HEK293 (cell line): ENCODE results near the gene HLA-E.

ENCODE experiments used
- CTCF ChIA-PET: fragments of 350-600 bp; formaldehyde crosslinking; extraction: SDS; loops from one replicate; lab custom pipeline; 2021; ENCODE audit warnings: antibody characterized with exemption; lab: Yijun Ruan, JAX
- POLR2A ChIA-PET: fragments of 300-600 bp; formaldehyde crosslinking; extraction: SDS; loops from one replicate; lab custom pipeline; 2020; ENCODE audit warnings: antibody characterized with exemption, inconsistent platforms; lab: Yijun Ruan, JAX
- H3K27ac ChIP-seq: fragments of 200-500 bp; sonication (Bioruptor generic); 2 replicates; pipeline ENCODE4 v1.5.1; 2014; ENCODE audit warnings: low read depth, low read length, control low read depth, inconsistent platforms; ENCODE audit errors: extremely low read depth
- H3K36me3 ChIP-seq, 2 experiments: fragments of 200-500 bp in 1 of 2; sonication (Bioruptor generic) in 1 of 2; 1 replicate in 1 of 2; 2 replicates in 1 of 2; pipeline ENCODE4 v1.5.1; 2014 to 2017; ENCODE audit warnings: inconsistent platforms in 2 of 2, low read length in 2 of 2; ENCODE audit not compliant: control insufficient read depth in 2 of 2, insufficient read depth in 1 of 2
- H3K4me1 ChIP-seq: fragments of 200-500 bp; sonication (Bioruptor generic); 2 replicates; pipeline ENCODE4 v1.5.1; 2014; ENCODE audit warnings: mild to moderate bottlenecking, low read length, inconsistent platforms; ENCODE audit not compliant: control insufficient read depth, insufficient read depth
- H3K4me3 ChIP-seq: 2 replicates; pipeline ENCODE4 v1.5.1; 2011; ENCODE audit warnings: low read depth, mild to moderate bottlenecking, control low read depth, low read length, moderate library complexity
- H3K9me3 ChIP-seq: fragments of 200-500 bp; sonication (Bioruptor generic); 2 replicates; pipeline ENCODE4 v1.5.1; 2014; ENCODE audit warnings: low read depth, low read length, inconsistent platforms; ENCODE audit not compliant: control insufficient read depth, insufficient read depth
- BCL11A ChIP-seq: fragments of 450-650 bp; formaldehyde crosslinking; IDR thresholded peaks from 2 replicates; pipeline ENCODE4 v1.5.1; 2016; ENCODE audit warnings: low read depth, missing biosample characterization, missing genetic modification characterization
- PRDM1 ChIP-seq: fragments of 450-650 bp; formaldehyde crosslinking; IDR thresholded peaks from 2 replicates; pipeline ENCODE4; 2016; ENCODE audit warnings: missing biosample characterization, missing genetic modification characterization
- SCRT2 ChIP-seq: fragments of 450-650 bp; formaldehyde crosslinking; IDR thresholded peaks from 2 replicates; pipeline ENCODE4 v1.5.1; 2016; ENCODE audit warnings: missing biosample characterization, missing genetic modification characterization
- SP3 ChIP-seq: fragments of 450-650 bp; formaldehyde crosslinking; IDR thresholded peaks from 2 replicates; pipeline ENCODE4 v1.5.1; 2016; ENCODE audit warnings: missing biosample characterization, missing genetic modification characterization
- ZNF10 ChIP-seq: fragments of 450-650 bp; formaldehyde crosslinking; IDR thresholded peaks from 2 replicates; pipeline ENCODE4 v1.5.1; 2017; ENCODE audit warnings: missing biosample characterization, missing genetic modification characterization
- ZNF138 ChIP-seq: fragments of 450-650 bp; formaldehyde crosslinking; IDR thresholded peaks from 2 replicates; pipeline ENCODE4 v1.5.1; 2016; ENCODE audit warnings: missing biosample characterization, missing genetic modification characterization, borderline replicate concordance
- ZNF157 ChIP-seq: fragments of 450-650 bp; formaldehyde crosslinking; IDR thresholded peaks from 2 replicates; pipeline ENCODE4 v1.5.1; 2016; ENCODE audit warnings: missing biosample characterization, missing genetic modification characterization
- ZNF223 ChIP-seq: fragments of 450-650 bp; formaldehyde crosslinking; IDR thresholded peaks from 2 replicates; pipeline ENCODE4 v1.5.1; 2016; ENCODE audit warnings: missing biosample characterization, missing genetic modification characterization
- ZNF426 ChIP-seq: fragments of 450-650 bp; formaldehyde crosslinking; IDR thresholded peaks from 2 replicates; pipeline ENCODE4 v1.5.1; 2017; ENCODE audit warnings: missing biosample characterization, missing genetic modification characterization, mild to moderate bottlenecking, inconsistent platforms, moderate library complexity
- ZNF514 ChIP-seq: fragments of 450-650 bp; formaldehyde crosslinking; IDR thresholded peaks from 2 replicates; pipeline ENCODE4 v1.5.1; 2016; ENCODE audit warnings: missing biosample characterization, missing genetic modification characterization
- ZNF529 ChIP-seq: fragments of 450-650 bp; formaldehyde crosslinking; IDR thresholded peaks from 2 replicates; pipeline ENCODE4 v1.5.1; 2017; ENCODE audit warnings: missing genetic modification characterization, missing biosample characterization; ENCODE audit not compliant: insufficient replicate concordance
- ZNF549 ChIP-seq: fragments of 450-650 bp; IDR thresholded peaks from 2 replicates; pipeline ENCODE4 v1.5.1; 2018; ENCODE audit warnings: missing biosample characterization, missing genetic modification characterization, mild to moderate bottlenecking, inconsistent platforms, moderate library complexity
- ZNF555 ChIP-seq: fragments of 450-650 bp; formaldehyde crosslinking; conservative IDR thresholded peaks from 2 replicates; pipeline ENCODE4 v1.5.1; 2017; ENCODE audit warnings: missing biosample characterization, mild to moderate bottlenecking, missing genetic modification characterization, inconsistent platforms
- ZNF561 ChIP-seq: fragments of 450-650 bp; IDR thresholded peaks from 2 replicates; pipeline ENCODE4 v1.5.1; 2018; ENCODE audit warnings: missing biosample characterization, missing genetic modification characterization, borderline replicate concordance
- ZNF626 ChIP-seq: fragments of 450-650 bp; sonication (Bioruptor Pico); formaldehyde crosslinking; IDR thresholded peaks from 2 replicates; pipeline ENCODE4 v1.5.1; 2018; ENCODE audit warnings: missing biosample characterization, missing genetic modification characterization, inconsistent platforms
- ZNF747 ChIP-seq: fragments of 450-650 bp; formaldehyde crosslinking; IDR thresholded peaks from 2 replicates; pipeline ENCODE4 v1.5.1; 2016; ENCODE audit warnings: missing biosample characterization, missing genetic modification characterization
- ZNF791 ChIP-seq: fragments of 450-650 bp; formaldehyde crosslinking; IDR thresholded peaks from 2 replicates; pipeline ENCODE4 v1.5.1; 2016; ENCODE audit warnings: missing biosample characterization, missing genetic modification characterization
- TF ChIP-seq, protein P1 (sequence below): fragments of 450-650 bp; formaldehyde crosslinking; IDR thresholded peaks from 2 replicates; pipeline ENCODE4 v1.5.1; 2016; ENCODE audit warnings: missing biosample characterization, missing genetic modification characterization, low read depth
- TF ChIP-seq, protein P2 (sequence below): fragments of 450-650 bp; formaldehyde crosslinking; IDR thresholded peaks from 2 replicates; pipeline ENCODE4 v1.5.1; 2016; ENCODE audit warnings: missing biosample characterization, missing genetic modification characterization
- TF ChIP-seq, protein P3 (sequence below): fragments of 450-650 bp; formaldehyde crosslinking; IDR thresholded peaks from 2 replicates; pipeline ENCODE4 v1.5.1; 2016; ENCODE audit warnings: missing biosample characterization, missing genetic modification characterization

The HLA-E gene

DNA sequence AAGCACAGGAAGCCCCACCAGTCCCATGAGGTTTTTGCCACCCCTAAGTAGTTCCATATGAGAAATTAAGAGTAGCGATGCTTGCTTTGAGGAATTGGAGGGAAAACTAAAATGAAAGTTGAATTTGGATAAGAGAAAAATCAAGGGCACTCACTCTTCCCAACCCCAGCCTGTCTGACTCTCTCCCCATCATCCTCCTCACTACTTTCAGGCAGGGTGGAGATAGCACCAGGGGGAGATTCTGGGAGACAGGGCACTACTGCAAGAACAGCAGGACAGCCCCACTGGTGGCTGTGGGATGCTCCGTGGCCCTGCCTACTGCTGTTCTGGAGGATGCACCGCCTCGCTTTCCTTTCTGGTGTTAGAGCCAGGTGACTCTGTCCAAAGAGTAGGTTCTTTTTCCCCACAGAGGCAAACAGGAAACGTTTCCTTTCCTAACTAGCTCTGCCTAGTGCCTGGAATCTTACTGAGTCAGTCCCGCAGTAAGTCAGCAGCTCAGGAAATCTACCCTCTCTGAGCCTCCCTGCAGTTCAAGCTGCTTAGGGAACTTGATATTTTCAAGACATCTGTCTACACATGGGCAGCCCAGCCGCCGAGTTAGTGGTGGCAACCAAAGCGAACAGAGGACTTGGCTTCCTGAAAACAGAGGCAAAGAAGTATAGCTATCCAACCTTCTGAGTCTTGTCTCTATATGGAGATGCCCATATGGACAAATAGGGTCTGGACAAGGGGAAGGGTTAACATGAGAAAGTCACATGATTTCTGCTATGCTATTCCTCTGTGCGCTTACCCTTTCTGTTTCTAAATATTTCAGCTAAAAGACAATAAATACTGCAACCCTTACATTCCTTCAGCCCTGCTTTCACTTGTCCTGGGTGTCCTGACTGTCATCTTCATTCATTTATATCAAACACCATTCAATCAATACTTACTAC is 11.4 kb downstream of the HLA-E start:
- POLR2A ChIA-PET, result interaction anchor here (0.6 to 2.2 kb wide), 4 partner anchors 10 to 224 kb away, joined by 3 to 11 read pairs (median 3); no protein-coding TSS in a partner anchor
- no peaks in the 10 kb centered on the region for H3K36me3 ChIP-seq
- CTCF ChIA-PET, result interaction anchor here (0.6 to 5.3 kb wide), 6 partner anchors 12 to 44 kb away, joined by 3 to 46 read pairs (median 6); no protein-coding TSS in a partner anchor

DNA sequence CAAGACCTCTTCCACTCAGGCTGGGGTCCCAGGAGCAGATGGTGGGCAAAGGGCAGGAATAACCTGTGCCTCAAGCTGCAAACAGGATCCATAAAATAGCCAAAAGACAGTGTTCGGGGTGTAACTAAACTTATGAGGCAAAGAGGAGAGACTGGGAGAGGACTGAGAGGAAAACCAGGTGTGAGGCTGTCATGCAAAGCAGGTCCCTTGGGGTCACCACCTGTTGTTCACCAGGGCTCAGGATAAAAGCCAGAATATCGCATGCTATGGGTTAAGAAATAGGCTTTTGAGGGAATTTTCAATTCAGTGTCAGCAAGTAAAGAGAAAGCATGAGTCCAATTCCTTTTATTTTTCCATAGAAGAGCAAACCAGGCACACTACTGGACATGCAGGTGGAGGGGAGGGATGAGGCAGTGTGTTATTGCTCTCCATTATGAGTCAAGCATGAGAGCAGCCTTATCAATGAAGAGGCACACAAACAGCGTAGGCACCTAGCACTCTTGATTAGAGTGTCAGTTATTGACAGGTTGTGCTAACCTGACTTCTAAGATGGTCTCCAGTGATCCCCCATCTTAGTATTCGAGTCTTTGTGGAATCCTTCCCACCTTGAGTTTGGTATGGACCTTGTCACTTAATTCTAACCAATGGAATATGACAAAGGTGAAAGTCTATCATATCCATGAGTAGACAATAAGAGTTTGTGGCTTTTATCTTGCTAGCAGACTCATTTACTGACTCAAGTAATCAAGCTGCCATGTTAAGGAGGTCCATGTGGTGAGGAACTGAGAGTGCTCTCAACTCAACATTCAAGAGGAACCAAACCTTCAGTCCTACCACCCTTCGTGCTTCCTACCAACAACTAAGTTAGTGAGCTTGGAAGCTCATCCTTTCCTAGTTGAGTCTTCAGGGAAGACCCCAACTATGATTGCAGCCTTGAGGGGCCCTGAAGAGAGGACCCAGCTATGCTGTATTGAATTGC is 18.8 kb downstream of the HLA-E start:
- POLR2A ChIA-PET, result no interaction called here
- TF ChIP-seq SCRT2 (peak; percentile 73), BCL11A (tag by site-specific recombination) (no peak)
- TF ChIP-seq, protein P1, sequence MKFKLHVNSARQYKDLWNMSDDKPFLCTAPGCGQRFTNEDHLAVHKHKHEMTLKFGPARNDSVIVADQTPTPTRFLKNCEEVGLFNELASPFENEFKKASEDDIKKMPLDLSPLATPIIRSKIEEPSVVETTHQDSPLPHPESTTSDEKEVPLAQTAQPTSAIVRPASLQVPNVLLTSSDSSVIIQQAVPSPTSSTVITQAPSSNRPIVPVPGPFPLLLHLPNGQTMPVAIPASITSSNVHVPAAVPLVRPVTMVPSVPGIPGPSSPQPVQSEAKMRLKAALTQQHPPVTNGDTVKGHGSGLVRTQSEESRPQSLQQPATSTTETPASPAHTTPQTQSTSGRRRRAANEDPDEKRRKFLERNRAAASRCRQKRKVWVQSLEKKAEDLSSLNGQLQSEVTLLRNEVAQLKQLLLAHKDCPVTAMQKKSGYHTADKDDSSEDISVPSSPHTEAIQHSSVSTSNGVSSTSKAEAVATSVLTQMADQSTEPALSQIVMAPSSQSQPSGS, result no peak
- CTCF ChIA-PET, result interaction anchor here (0.7 to 2.5 kb wide), 5 partner anchors 14 to 180 kb away, joined by 3 to 10 read pairs (median 4); no protein-coding TSS in a partner anchor
- Histone ChIP-seq H3K27ac (no peak overlapping the region), H3K9me3 (no peaks in the 10 kb centered on the region), H3K4me1 (no peaks in the 10 kb centered on the region), H3K4me3 (no peak overlapping the region), H3K36me3 (no peaks in the 10 kb centered on the region)

More for the DNA sequence above, 11.4 kb downstream of the HLA-E start:
- Histone ChIP-seq H3K4me3 (no peak overlapping the region), H3K4me1 (no peaks in the 10 kb centered on the region), H3K9me3 (no peaks in the 10 kb centered on the region), H3K27ac (no peak overlapping the region)
- TF ChIP-seq ZNF10 (no peak), ZNF549 (tag by site-specific recombination) (no peak), PRDM1 (tag by site-specific recombination) (peak; percentile 55)
- TF ChIP-seq, all 188 proteins: peak for 1

DNA sequence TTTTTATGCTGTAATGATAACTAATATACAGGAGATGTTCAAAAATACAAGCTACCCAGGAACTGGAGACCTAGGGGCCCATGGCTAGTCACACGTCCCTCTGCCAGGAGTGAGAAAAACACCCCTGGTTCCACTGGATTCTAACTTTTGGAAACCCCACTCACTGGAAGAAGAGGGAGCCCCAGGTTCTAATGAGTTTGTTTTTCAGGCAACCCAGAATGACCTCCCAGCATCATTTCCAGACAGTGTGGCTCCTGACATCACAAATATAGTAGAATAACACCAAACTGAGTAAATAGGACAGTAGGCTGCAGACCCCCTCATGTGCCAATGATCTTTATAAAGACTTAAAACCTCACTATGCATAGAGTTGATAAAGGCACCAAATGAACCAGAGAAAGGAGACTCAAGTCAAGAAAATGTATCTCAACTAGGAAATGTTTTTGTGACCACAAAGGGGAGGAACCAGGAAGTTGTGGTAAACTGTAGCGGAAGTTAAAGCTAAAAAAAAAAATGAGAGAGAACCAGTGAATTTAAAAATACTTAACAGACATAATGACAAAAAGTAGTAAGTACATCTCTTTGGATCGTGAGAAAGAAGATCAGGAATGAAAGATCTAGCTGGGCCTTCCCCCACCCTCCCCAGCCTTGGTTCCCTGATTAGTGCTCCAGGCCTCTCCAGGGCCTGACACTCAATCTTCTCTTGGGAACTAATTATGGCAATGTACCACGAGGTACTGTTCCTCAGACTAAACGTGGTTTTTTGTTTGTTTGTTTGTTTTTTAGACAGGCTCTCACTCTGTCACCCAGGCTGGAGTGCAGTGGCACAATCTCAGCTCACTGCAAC is 19.8 kb downstream of the HLA-E start:
- H3K27ac ChIP-seq, result no peak overlapping the region
- ChIA-PET POLR2A (interaction anchor here (0.9 kb wide), 1 partner anchor 19 kb away, joined by 3 read pairs; no protein-coding TSS in a partner anchor), CTCF (interaction anchor here (0.7 to 2.5 kb wide), 8 partner anchors 15 to 181 kb away, joined by 3 to 10 read pairs (median 4); no protein-coding TSS in a partner anchor)
- TF ChIP-seq ZNF138 (tag by site-specific recombination) (no peak), ZNF555 (tag by site-specific recombination) (no peak), ZNF561 (no peak), ZNF747 (tag by site-specific recombination) (no peak), ZNF223 (no peak), ZNF157 (tag by site-specific recombination) (no peak), ZNF514 (tag by site-specific recombination) (no peak), ZNF626 (tag by site-specific recombination) (no peak), SP3 (tag by site-specific recombination) (no peak), ZNF529 (tag by site-specific recombination) (no peak), ZNF426 (no peak), ZNF791 (tag by site-specific recombination) (no peak)
- TF ChIP-seq, protein P2, sequence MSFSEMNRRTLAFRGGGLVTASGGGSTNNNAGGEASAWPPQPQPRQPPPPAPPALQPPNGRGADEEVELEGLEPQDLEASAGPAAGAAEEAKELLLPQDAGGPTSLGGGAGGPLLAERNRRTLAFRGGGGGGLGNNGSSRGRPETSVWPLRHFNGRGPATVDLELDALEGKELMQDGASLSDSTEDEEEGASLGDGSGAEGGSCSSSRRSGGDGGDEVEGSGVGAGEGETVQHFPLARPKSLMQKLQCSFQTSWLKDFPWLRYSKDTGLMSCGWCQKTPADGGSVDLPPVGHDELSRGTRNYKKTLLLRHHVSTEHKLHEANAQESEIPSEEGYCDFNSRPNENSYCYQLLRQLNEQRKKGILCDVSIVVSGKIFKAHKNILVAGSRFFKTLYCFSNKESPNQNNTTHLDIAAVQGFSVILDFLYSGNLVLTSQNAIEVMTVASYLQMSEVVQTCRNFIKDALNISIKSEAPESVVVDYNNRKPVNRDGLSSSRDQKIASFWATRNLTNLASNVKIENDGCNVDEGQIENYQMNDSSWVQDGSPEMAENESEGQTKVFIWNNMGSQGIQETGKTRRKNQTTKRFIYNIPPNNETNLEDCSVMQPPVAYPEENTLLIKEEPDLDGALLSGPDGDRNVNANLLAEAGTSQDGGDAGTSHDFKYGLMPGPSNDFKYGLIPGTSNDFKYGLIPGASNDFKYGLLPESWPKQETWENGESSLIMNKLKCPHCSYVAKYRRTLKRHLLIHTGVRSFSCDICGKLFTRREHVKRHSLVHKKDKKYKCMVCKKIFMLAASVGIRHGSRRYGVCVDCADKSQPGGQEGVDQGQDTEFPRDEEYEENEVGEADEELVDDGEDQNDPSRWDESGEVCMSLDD, result no peak
- TF ChIP-seq, protein P3, sequence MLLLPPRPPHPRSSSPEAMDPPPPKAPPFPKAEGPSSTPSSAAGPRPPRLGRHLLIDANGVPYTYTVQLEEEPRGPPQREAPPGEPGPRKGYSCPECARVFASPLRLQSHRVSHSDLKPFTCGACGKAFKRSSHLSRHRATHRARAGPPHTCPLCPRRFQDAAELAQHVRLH, result no peak
- H3K36me3 ChIP-seq, result no peaks in the 10 kb centered on the region
- H3K4me3 ChIP-seq, result no peak overlapping the region
- H3K9me3 ChIP-seq, result no peaks in the 10 kb centered on the region
- no peaks in the 10 kb centered on the region for H3K4me1 ChIP-seq
